T1000 (cell line): Measurements from ENCODE around the gene STC2.

Experiments
- DNase-seq: peaks from one replicate; lab custom pipeline; 2025; ENCODE audit warnings: mixed read lengths; lab: John Stamatoyannopoulos, UW

Gene STC2

GRCh38 chr5:173329491-173330337, 1.5 kb upstream of the STC2 start:
- no peak for DNase-seq

- peak; percentile 69 for DNase-seq
These were observed 753 bp upstream of the STC2 start for GRCh38 chr5:173328844-173329490.

GRCh38 chr5:173327084-173327947, 898 bp downstream of the STC2 start:
- no peak for DNase-seq

GRCh38 chr5:173326501-173326960, 1.7 kb downstream of the STC2 start:
- peak; percentile 15 for DNase-seq

GRCh38 chr5:173325091-173325698, 3.0 kb downstream of the STC2 start:
- DNase-seq, result no peak

GRCh38 chr5:173324115-173325001, 3.9 kb downstream of the STC2 start:
- no peak for DNase-seq

- no peak for DNase-seq
These were observed 4.5 kb downstream of the STC2 start for GRCh38 chr5:173323799-173324114.

GRCh38 chr5:173323106-173323798, 5.0 kb downstream of the STC2 start:
- DNase-seq, result no peak

GRCh38 chr5:173321886-173322285, 6.3 kb downstream of the STC2 start:
- no peak for DNase-seq

- DNase-seq, result no peak
These were observed 8.0 kb downstream of the STC2 start for GRCh38 chr5:173320259-173320658.

GRCh38 chr5:173319646-173320045, 8.6 kb downstream of the STC2 start:
- DNase-seq, result no peak

- DNase-seq, result no peak
These were observed 9.2 kb downstream of the STC2 start for GRCh38 chr5:173318881-173319620.

- DNase-seq, result no peak
These were observed 9.9 kb downstream of the STC2 start for GRCh38 chr5:173318330-173318729.

- no peak for DNase-seq
These were observed 10.4 kb downstream of the STC2 start for GRCh38 chr5:173317852-173318251.

GRCh38 chr5:173317091-173317730, 11.0 kb downstream of the STC2 start:
- no peak for DNase-seq

- DNase-seq, result no peak
These were observed 11.7 kb downstream of the STC2 start for GRCh38 chr5:173316339-173317020.

GRCh38 chr5:173315495-173316338, 12.5 kb downstream of the STC2 start:
- peak; percentile 67 for DNase-seq
